HepG2 (cell line): ENCODE measurements around the gene TCF12. TPM values are rescaled to one million over a fixed set of nuclear protein-coding genes. Genes with fewer than 3 reads are reported as not detected.

ENCODE experiments used
- HIC2 ChIP-seq: sonication (generic); formaldehyde crosslinking; IDR thresholded peaks from 2 replicates; pipeline ENCODE4 v1.9.0; 2022; ENCODE audit warnings: low read depth, missing genetic modification reagents
- IRF1 ChIP-seq: sonication (generic); formaldehyde crosslinking; IDR thresholded peaks from 2 replicates; pipeline ENCODE4 v1.4.0; 2020; ENCODE audit warnings: low read depth, mild to moderate bottlenecking, missing genetic modification reagents
- RORA ChIP-seq: sonication (generic); formaldehyde crosslinking; IDR thresholded peaks from 2 replicates; pipeline ENCODE4 v1.5.0; 2020; ENCODE audit warnings: mild to moderate bottlenecking, missing genetic modification reagents, moderate library complexity
- SP1 ChIP-seq, 2 experiments: fragments of 450-650 bp in 1 of 2; sonication (generic) in 1 of 2; formaldehyde crosslinking in 1 of 2; IDR thresholded peaks; 2 replicates each; pipeline versions ENCODE4 v1.4.0 to v1.6.1; 2016 to 2020; ENCODE audit warnings: missing genetic modification reagents in 1 of 2
- TOPORS ChIP-seq: sonication (generic); formaldehyde crosslinking; IDR thresholded peaks from 2 replicates; pipeline ENCODE4 v1.8.0; 2023; ENCODE audit warnings: mild to moderate bottlenecking, missing genetic modification reagents
- TRIM24 ChIP-seq: sonication (generic); formaldehyde crosslinking; IDR thresholded peaks from 2 replicates; pipeline ENCODE4 v1.8.0; 2022; ENCODE audit warnings: mild to moderate bottlenecking, missing genetic modification reagents
- ZFP36L1 ChIP-seq: sonication (generic); formaldehyde crosslinking; IDR thresholded peaks from 2 replicates; pipeline ENCODE4 v1.8.0; 2022; ENCODE audit warnings: mild to moderate bottlenecking, missing genetic modification reagents, moderate library complexity
- ZHX1 ChIP-seq: sonication (generic); formaldehyde crosslinking; IDR thresholded peaks from 2 replicates; pipeline ENCODE4 v1.8.1; 2022; ENCODE audit warnings: low read depth, mild to moderate bottlenecking, missing genetic modification reagents
- ZNF292 ChIP-seq: sonication (generic); formaldehyde crosslinking; IDR thresholded peaks from 2 replicates; pipeline ENCODE4 v1.8.1; 2022; ENCODE audit warnings: mild to moderate bottlenecking, low read depth, missing genetic modification reagents, borderline replicate concordance
- ZNF367 ChIP-seq: sonication (generic); formaldehyde crosslinking; IDR thresholded peaks from 2 replicates; pipeline ENCODE4 v1.4.0; 2020; ENCODE audit warnings: missing genetic modification reagents, borderline replicate concordance
- ZNF570 ChIP-seq: sonication (generic); formaldehyde crosslinking; IDR thresholded peaks from 2 replicates; pipeline ENCODE4 v1.4.0; 2020; ENCODE audit warnings: mild to moderate bottlenecking, missing genetic modification reagents, borderline replicate concordance
- ZNF607 ChIP-seq: sonication (generic); formaldehyde crosslinking; IDR thresholded peaks from 2 replicates; pipeline ENCODE4 v1.5.1; 2020; ENCODE audit warnings: missing genetic modification reagents, mild to moderate bottlenecking, borderline replicate concordance
- ZNF616 ChIP-seq: sonication (generic); formaldehyde crosslinking; IDR thresholded peaks from 2 replicates; pipeline ENCODE4 v1.5.0; 2020; ENCODE audit warnings: low read depth, mild to moderate bottlenecking, missing genetic modification reagents
- ZNF878 ChIP-seq: sonication (generic); formaldehyde crosslinking; IDR thresholded peaks from 2 replicates; pipeline ENCODE4 v1.8.1; 2023; ENCODE audit warnings: mild to moderate bottlenecking, missing genetic modification reagents, moderate library complexity
- polyA plus RNA-seq, 8 experiments: library from polyadenylated mRNA; depleted of rRNA in 3 of 8; stranded (reverse) in 7 of 8; unstranded in 1 of 8; fragments of >200 nt; fragmentation: Illumina TruSeq in 4 of 8; extraction: Trizol in 4 of 8; gene quantifications; 2 replicates each; pipeline versions ENCODE4 v1.2.1 to v1.2.3, GENCODE V29; 2011 to 2016; ENCODE audit warnings: low read depth in 4 of 8, missing spikeins in 1 of 8, mixed read lengths in 1 of 8; ENCODE audit not compliant: insufficient read depth in 1 of 8
- total RNA-seq, 5 experiments: library from RNA; depleted of rRNA; stranded (reverse); fragments of >200 nt; fragmentation: Illumina TruSeq; extraction: Trizol; gene quantifications; 2 replicates each; pipeline ENCODE4 v1.2.3, GENCODE V29; 2016; ENCODE audit warnings: low read depth in 1 of 5
- TF ChIP-seq, protein P1 (sequence below): sonication (generic); formaldehyde crosslinking; IDR thresholded peaks from 2 replicates; pipeline ENCODE4 v1.5.0; 2020; ENCODE audit warnings: mild to moderate bottlenecking, missing genetic modification reagents, borderline replicate concordance
- TF ChIP-seq, protein P2 (sequence below), 2 experiments: fragments of 450-650 bp in 1 of 2; sonication (generic) in 1 of 2; formaldehyde crosslinking; IDR thresholded peaks; 2 replicates each; pipeline versions ENCODE4 v1.5.0 to v1.8.0; 2020 to 2022; ENCODE audit warnings: mild to moderate bottlenecking in 1 of 2, missing genetic modification reagents in 1 of 2

The TCF12 gene
- total and polyA plus RNA-seq, 2 of the 13 experiments (the other 11 are each of a cell fraction or from before 2014, with no cell fraction given) = 48.6 to 51.1 TPM

- TF ChIP-seq ZHX1 (CRISPR knock-in tag) (no peak), ZNF616 (CRISPR knock-in tag) (no peak), SP1 (IDR thresholded peaks at IDR 0.05) (no peak), SP1 (CRISPR knock-in tag; IDR thresholded peaks at IDR 0.05) (peak; percentile 83), ZNF570 (CRISPR knock-in tag) (no peak), TOPORS (CRISPR knock-in tag) (peak; percentile 81), ZNF292 (CRISPR knock-in tag) (peak; percentile 56), TRIM24 (CRISPR knock-in tag) (no peak), IRF1 (no peak), ZNF607 (CRISPR knock-in tag) (peak; percentile 23; the same call in 1 of the 2 replicates), ZNF367 (CRISPR knock-in tag) (no peak), ZNF878 (CRISPR knock-in tag) (no peak; the same call in 1 of the 2 replicates), ZFP36L1 (CRISPR knock-in tag) (no peak), RORA (CRISPR knock-in tag) (no peak), HIC2 (CRISPR knock-in tag) (no peak)
- TF ChIP-seq, protein P1, sequence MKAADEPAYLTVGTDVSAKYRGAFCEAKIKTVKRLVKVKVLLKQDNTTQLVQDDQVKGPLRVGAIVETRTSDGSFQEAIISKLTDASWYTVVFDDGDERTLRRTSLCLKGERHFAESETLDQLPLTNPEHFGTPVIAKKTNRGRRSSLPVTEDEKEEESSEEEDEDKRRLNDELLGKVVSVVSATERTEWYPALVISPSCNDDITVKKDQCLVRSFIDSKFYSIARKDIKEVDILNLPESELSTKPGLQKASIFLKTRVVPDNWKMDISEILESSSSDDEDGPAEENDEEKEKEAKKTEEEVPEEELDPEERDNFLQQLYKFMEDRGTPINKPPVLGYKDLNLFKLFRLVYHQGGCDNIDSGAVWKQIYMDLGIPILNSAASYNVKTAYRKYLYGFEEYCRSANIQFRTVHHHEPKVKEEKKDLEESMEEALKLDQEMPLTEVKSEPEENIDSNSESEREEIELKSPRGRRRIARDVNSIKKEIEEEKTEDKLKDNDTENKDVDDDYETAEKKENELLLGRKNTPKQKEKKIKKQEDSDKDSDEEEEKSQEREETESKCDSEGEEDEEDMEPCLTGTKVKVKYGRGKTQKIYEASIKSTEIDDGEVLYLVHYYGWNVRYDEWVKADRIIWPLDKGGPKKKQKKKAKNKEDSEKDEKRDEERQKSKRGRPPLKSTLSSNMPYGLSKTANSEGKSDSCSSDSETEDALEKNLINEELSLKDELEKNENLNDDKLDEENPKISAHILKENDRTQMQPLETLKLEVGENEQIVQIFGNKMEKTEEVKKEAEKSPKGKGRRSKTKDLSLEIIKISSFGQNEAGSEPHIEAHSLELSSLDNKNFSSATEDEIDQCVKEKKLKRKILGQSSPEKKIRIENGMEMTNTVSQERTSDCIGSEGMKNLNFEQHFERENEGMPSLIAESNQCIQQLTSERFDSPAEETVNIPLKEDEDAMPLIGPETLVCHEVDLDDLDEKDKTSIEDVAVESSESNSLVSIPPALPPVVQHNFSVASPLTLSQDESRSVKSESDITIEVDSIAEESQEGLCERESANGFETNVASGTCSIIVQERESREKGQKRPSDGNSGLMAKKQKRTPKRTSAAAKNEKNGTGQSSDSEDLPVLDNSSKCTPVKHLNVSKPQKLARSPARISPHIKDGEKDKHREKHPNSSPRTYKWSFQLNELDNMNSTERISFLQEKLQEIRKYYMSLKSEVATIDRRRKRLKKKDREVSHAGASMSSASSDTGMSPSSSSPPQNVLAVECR (CRISPR knock-in tag) = peak; percentile 85; the same call in 1 of the 2 replicates
- TF ChIP-seq, protein P2, sequence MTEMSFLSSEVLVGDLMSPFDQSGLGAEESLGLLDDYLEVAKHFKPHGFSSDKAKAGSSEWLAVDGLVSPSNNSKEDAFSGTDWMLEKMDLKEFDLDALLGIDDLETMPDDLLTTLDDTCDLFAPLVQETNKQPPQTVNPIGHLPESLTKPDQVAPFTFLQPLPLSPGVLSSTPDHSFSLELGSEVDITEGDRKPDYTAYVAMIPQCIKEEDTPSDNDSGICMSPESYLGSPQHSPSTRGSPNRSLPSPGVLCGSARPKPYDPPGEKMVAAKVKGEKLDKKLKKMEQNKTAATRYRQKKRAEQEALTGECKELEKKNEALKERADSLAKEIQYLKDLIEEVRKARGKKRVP (CRISPR knock-in tag; IDR thresholded peaks at IDR 0.05) = peak in 1 of 2 experiments; percentile 65; a peak in 1 of 4 replicates
Observed at GRCh38 chr15:56918046-56918938, at the start of gene TCF12 (continued).
